Panc1 (cell line): ENCODE results near the gene GSTO2. TPM values are rescaled to one million over a fixed set of nuclear protein-coding genes. Genes with fewer than 3 reads are reported as not detected.

Experiments
- ATAC-seq: fragments of 200-7000 bp; cut with Tn5 transposase; 2 replicates; pipeline ENCODE4 v1.9.1; 2020; ENCODE audit warnings: mild to moderate bottlenecking, moderate library complexity
- BruUV-seq: library from RNA; stranded (reverse); fragments of 400-500 nt; replicated peaks from 2 replicates; lab custom pipeline; 2021; lab: Mats Ljungman, UMichigan
- CTCF ChIA-PET: fragments of 300-600 bp; sonication (Branson Sonifier 250); formaldehyde crosslinking; loops from one replicate; lab custom pipeline; 2022; ENCODE audit warnings: antibody characterized with exemption; lab: Charles Lee
- POLR2A ChIA-PET: fragments of 300-600 bp; sonication (Branson Sonifier 250); formaldehyde crosslinking; loops from one replicate; lab custom pipeline; 2022; ENCODE audit warnings: antibody characterized with exemption; lab: Charles Lee
- DNase-seq: peaks from one replicate; pipeline ENCODE4 v3.0.0-alpha.2; 2010; ENCODE audit warnings: low read depth, low spot score
- H3K27ac ChIP-seq: 2 replicates; pipeline ENCODE4 v1.5.1; 2011; ENCODE audit warnings: mild to moderate bottlenecking, low read length, inconsistent platforms
- H3K27me3 ChIP-seq: fragments of 200-500 bp; sonication (Bioruptor generic); 2 replicates; pipeline ENCODE4 v1.6.0; 2014; ENCODE audit warnings: low read length, inconsistent platforms; ENCODE audit not compliant: control insufficient read depth, insufficient read depth
- H3K36me3 ChIP-seq: fragments of 200-500 bp; sonication (Bioruptor generic); 2 replicates; pipeline ENCODE4 v1.5.1; 2014; ENCODE audit warnings: inconsistent platforms, mild to moderate bottlenecking, low read length, moderate library complexity; ENCODE audit not compliant: control insufficient read depth, insufficient read depth
- H3K4me1 ChIP-seq: 2 replicates; pipeline ENCODE4 v1.5.1; 2011; ENCODE audit warnings: inconsistent platforms, mild to moderate bottlenecking, low read length, moderate library complexity; ENCODE audit not compliant: control insufficient read depth, insufficient read depth
- H3K4me3 ChIP-seq, 2 experiments: 2 replicates each; pipeline ENCODE4 v1.5.1; 2011 to 2012; ENCODE audit warnings: low read depth in 2 of 2, low read length in 2 of 2, mild to moderate bottlenecking in 2 of 2, inconsistent platforms in 1 of 2, moderate library complexity in 1 of 2
- H3K9me3 ChIP-seq: fragments of 200-500 bp; sonication (Bioruptor generic); 2 replicates; pipeline ENCODE4 v1.5.1; 2014; ENCODE audit warnings: low read depth, mild to moderate bottlenecking, inconsistent platforms, low read length, moderate library complexity; ENCODE audit not compliant: control insufficient read depth, insufficient read depth
- POLR2AphosphoS5 ChIP-seq: IDR thresholded peaks from 2 replicates; pipeline ENCODE4 v1.6.1; 2012; ENCODE audit warnings: mild to moderate bottlenecking, low read depth, low read length, moderate library complexity
- SIN3A ChIP-seq: IDR thresholded peaks from 2 replicates; pipeline ENCODE4 v1.6.1; 2012; ENCODE audit warnings: low read depth, mild to moderate bottlenecking, low read length, moderate library complexity, borderline replicate concordance; ENCODE audit not compliant: insufficient read depth
- TCF7L2 ChIP-seq: IDR thresholded peaks from 2 replicates; pipeline ENCODE4 v1.6.1; 2011; ENCODE audit warnings: mild to moderate bottlenecking, low read depth, low read length, inconsistent platforms
- in situ Hi-C: cut with HindIII; loops from 2 replicates; pipeline ENCODE4 v1.10.0; 2016; ENCODE audit warnings: low sequenced_read_pairs, low pct_unique_long_range_greater_than_20kb
- intact Hi-C: fragments of 100-400 bp; cut with micrococcal nuclease; formaldehyde crosslinking; loops from one replicate; pipeline ENCODE4 v1.10.0; 2022; ENCODE audit not compliant: unreplicated experiment
- total RNA-seq: library from RNA; stranded (reverse); gene quantifications from one replicate; pipeline ENCODE4 v1.2.1, GENCODE V29; 2021; ENCODE audit not compliant: unreplicated experiment
- TF ChIP-seq, protein P1 (sequence below), 2 experiments: IDR thresholded peaks; 2 replicates each; pipeline ENCODE4 v1.6.1; 2011 to 2012; ENCODE audit warnings: low read depth in 2 of 2, control low read depth in 1 of 2, low read length in 1 of 2, mild to moderate bottlenecking in 1 of 2, moderate library complexity in 1 of 2; ENCODE audit not compliant: insufficient read depth in 1 of 2
- TF ChIP-seq, protein P2 (sequence below): fragments of 450-650 bp; IDR thresholded peaks from 2 replicates; pipeline ENCODE4 v1.5.1; 2017; ENCODE audit warnings: mild to moderate bottlenecking

GSTO2 gene
- total RNA-seq, 1 experiment from 2014 or later = 28.5 TPM

DNA sequence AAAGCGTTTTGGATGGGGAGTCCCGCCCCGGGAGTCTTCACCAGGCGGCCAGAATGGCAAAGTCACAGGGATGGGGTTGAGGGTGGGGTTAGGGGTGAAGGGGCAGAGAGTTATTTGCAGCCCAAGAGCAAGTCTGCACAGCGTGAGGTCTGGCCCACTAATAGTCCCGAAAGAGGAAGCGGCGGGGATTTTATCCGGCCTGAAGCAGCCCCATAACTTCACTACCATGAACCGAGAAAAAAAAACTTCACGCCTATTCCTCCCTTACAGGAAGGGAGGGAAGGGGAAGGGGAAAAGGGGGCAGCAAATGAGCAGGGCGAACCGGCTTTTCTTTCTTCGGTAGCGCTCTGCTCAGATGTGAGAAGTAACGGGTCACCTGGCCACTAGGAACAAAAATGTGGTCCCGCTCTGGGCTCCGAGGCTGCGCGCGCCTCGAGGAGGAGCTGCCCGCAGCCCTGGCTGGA lies 68.6 kb downstream of the GSTO2 start:
- Histone ChIP-seq H3K36me3 (peaks cover 4% of the 10 kb centered on the region; the same call in 1 of the 2 replicates), H3K4me3 (peak overlapping the region; percentile 83 to 86), H3K4me1 (peaks cover 60% of the 10 kb centered on the region), H3K27ac (peak overlapping the region; percentile 99), H3K9me3 (no peaks in the 10 kb centered on the region), H3K27me3 (no peaks in the 10 kb centered on the region)
- CTCF ChIA-PET = interaction anchor here (0.7 to 1.3 kb wide), 4 partner anchors 12 to 45 kb away, joined by 3 to 11 read pairs (median 4); no protein-coding TSS in a partner anchor
- peak; percentile 34 for ATAC-seq
- TF ChIP-seq SIN3A (no peak; the same call in 1 of the 2 replicates), POLR2AphosphoS5 (no peak)
- TF ChIP-seq, protein P1, sequence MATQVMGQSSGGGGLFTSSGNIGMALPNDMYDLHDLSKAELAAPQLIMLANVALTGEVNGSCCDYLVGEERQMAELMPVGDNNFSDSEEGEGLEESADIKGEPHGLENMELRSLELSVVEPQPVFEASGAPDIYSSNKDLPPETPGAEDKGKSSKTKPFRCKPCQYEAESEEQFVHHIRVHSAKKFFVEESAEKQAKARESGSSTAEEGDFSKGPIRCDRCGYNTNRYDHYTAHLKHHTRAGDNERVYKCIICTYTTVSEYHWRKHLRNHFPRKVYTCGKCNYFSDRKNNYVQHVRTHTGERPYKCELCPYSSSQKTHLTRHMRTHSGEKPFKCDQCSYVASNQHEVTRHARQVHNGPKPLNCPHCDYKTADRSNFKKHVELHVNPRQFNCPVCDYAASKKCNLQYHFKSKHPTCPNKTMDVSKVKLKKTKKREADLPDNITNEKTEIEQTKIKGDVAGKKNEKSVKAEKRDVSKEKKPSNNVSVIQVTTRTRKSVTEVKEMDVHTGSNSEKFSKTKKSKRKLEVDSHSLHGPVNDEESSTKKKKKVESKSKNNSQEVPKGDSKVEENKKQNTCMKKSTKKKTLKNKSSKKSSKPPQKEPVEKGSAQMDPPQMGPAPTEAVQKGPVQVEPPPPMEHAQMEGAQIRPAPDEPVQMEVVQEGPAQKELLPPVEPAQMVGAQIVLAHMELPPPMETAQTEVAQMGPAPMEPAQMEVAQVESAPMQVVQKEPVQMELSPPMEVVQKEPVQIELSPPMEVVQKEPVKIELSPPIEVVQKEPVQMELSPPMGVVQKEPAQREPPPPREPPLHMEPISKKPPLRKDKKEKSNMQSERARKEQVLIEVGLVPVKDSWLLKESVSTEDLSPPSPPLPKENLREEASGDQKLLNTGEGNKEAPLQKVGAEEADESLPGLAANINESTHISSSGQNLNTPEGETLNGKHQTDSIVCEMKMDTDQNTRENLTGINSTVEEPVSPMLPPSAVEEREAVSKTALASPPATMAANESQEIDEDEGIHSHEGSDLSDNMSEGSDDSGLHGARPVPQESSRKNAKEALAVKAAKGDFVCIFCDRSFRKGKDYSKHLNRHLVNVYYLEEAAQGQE (IDR thresholded peaks at IDR 0.05; ENCODE audit: insufficient read depth in 1 of 2, low read depth in 2 of 2, low read length in 1 of 2) = no peak
- intact Hi-C loops (no loop called here), in situ Hi-C loops (no loop called here)
- no TSS peak for BruUV-seq
- DNase-seq = no peak
- POLR2A ChIA-PET = no interaction called here

DNA sequence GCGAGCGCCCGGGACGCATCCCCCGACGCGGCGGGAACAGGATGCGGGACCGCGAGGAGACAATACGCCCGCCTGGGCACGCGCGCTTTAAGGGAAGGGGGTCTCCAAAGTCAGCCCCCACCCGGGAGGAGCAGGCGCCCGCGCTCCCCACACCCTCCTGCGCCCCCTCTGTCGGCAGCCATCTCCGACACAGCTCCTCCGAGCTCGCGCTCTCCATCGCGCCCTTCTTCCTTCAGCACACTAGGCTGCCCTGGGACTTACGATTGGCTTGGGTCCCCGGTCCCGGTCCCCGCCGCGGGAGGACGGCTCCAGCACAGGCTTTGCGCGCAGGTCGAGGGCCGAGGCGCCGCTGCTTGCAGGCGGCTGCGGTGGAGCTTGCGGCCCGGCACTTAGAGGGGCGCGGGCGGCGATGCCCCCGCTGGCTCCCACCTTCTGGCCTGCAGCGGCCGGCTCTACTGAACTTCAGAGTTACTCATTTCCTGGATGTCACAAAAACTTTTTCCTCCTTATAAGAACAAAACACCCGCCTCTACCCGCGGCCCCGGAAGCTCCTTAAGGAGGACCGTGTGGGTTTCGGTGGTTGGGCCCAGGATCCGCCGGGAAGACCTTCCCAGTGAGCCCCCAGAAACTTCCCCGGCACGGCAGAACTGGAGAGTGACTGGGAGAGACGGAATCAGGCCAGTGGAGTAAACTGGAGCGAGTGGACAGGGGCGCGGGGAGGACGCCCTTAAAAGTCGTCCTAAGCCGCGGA lies 69.2 kb downstream of the GSTO2 start, which contains the start of gene ITPRIP:
Gene ITPRIP (minus strand): TSS at position 481 of the 751 bp plus-strand sequence. CDS start 22,414 bp downstream, outside the sequence.
- POLR2A ChIA-PET = no interaction called here
- Histone ChIP-seq H3K4me3 (peak within 1 kb of the TSS; percentile 83 to 86), H3K27ac (peak within 1 kb of the TSS; percentile 99), H3K27me3 (no peaks in the 10 kb centered on the region), H3K9me3 (no peaks in the 10 kb centered on the region), H3K4me1 (peaks cover 59% of the 10 kb centered on the region), H3K36me3 (peaks cover 4% of the 10 kb centered on the region; the same call in 1 of the 2 replicates)
- TF ChIP-seq, protein P2, sequence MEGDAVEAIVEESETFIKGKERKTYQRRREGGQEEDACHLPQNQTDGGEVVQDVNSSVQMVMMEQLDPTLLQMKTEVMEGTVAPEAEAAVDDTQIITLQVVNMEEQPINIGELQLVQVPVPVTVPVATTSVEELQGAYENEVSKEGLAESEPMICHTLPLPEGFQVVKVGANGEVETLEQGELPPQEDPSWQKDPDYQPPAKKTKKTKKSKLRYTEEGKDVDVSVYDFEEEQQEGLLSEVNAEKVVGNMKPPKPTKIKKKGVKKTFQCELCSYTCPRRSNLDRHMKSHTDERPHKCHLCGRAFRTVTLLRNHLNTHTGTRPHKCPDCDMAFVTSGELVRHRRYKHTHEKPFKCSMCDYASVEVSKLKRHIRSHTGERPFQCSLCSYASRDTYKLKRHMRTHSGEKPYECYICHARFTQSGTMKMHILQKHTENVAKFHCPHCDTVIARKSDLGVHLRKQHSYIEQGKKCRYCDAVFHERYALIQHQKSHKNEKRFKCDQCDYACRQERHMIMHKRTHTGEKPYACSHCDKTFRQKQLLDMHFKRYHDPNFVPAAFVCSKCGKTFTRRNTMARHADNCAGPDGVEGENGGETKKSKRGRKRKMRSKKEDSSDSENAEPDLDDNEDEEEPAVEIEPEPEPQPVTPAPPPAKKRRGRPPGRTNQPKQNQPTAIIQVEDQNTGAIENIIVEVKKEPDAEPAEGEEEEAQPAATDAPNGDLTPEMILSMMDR = peak; percentile 45; the same call in 1 of the 2 replicates
- TF ChIP-seq POLR2AphosphoS5 = peak; percentile 62; the same call in 1 of the 2 replicates
- peak; percentile 87 for TF ChIP-seq TCF7L2
- TF ChIP-seq, protein P1 (IDR thresholded peaks at IDR 0.05; ENCODE audit: insufficient read depth in 1 of 2, low read depth in 2 of 2, low read length in 1 of 2) = no peak
- peak; percentile 60; the same call in 1 of the 2 replicates for TF ChIP-seq SIN3A
- intact Hi-C loops (no loop called here), in situ Hi-C loops (no loop called here)
- CTCF ChIA-PET = interaction anchor here (0.7 to 1.3 kb wide), 5 partner anchors 12 to 92 kb away, joined by 3 to 11 read pairs (median 4); no protein-coding TSS in a partner anchor
- BruUV-seq = no TSS peak
- DNase-seq (no peak), ATAC-seq (peak; percentile 78)
